PC-3 (cell line): Measurements from ENCODE around the gene TMEM132E. TPM values are rescaled to one million over a fixed set of nuclear protein-coding genes. Genes with fewer than 3 reads are reported as not detected.

ENCODE experiments used
- ATAC-seq: fragments of 200-7000 bp; cut with Tn5 transposase; 2 replicates; pipeline ENCODE4 v1.9.1; 2020; ENCODE audit warnings: mild to moderate bottlenecking, moderate library complexity
- BruUV-seq: library from RNA; stranded (reverse); fragments of 400-500 nt; replicated peaks from 2 replicates; lab custom pipeline; 2021; lab: Mats Ljungman, UMichigan
- CTCF ChIA-PET: fragments of 300-600 bp; sonication (Branson Sonifier 250); formaldehyde crosslinking; loops from one replicate; lab custom pipeline; 2022; ENCODE audit warnings: antibody characterized with exemption; lab: Charles Lee
- POLR2A ChIA-PET: fragments of 300-600 bp; sonication (Branson Sonifier 250); formaldehyde crosslinking; loops from one replicate; lab custom pipeline; 2022; ENCODE audit warnings: antibody characterized with exemption; ENCODE audit not compliant: unreplicated experiment; lab: Charles Lee
- DNase-seq: peaks from one replicate; pipeline ENCODE4 v3.0.0-alpha.2; 2015
- H2AFZ ChIP-seq: fragments of 300-600 bp; sonication (generic); 2 replicates; pipeline ENCODE4 v1.6.0; 2016; ENCODE audit warnings: antibody characterized with exemption, low read length
- H3F3A ChIP-seq: fragments of 300-600 bp; sonication (generic); one replicate; pipeline ENCODE4 v1.6.0; 2017; ENCODE audit warnings: antibody characterized with exemption, low read length, control low read depth, mild to moderate bottlenecking; ENCODE audit not compliant: unreplicated experiment
- H3K27ac ChIP-seq: fragments of 300-600 bp; sonication (generic); 2 replicates; pipeline ENCODE4 v1.5.1; 2016; ENCODE audit warnings: mild to moderate bottlenecking, low read length
- H3K27me3 ChIP-seq: fragments of 300-600 bp; sonication (generic); 2 replicates; pipeline ENCODE4 v1.6.1; 2016; ENCODE audit warnings: low read length, mixed read lengths
- H3K36me3 ChIP-seq: fragments of 300-600 bp; sonication (generic); 2 replicates; pipeline ENCODE4 v1.6.1; 2016; ENCODE audit warnings: low read depth, mixed run types, low read length, mixed read lengths
- H3K4me1 ChIP-seq: fragments of 300-600 bp; sonication (generic); 2 replicates; pipeline ENCODE4 v1.5.1; 2016; ENCODE audit warnings: low read length; ENCODE audit not compliant: insufficient read depth
- H3K4me2 ChIP-seq: fragments of 300-600 bp; sonication (generic); 2 replicates; pipeline ENCODE4 v1.6.0; 2016; ENCODE audit warnings: low read length
- H3K4me3 ChIP-seq: fragments of 300-600 bp; sonication (generic); 2 replicates; pipeline ENCODE4 v1.5.1; 2016; ENCODE audit warnings: mild to moderate bottlenecking, low read length, mixed read lengths
- H3K79me2 ChIP-seq: fragments of 300-600 bp; sonication (generic); 2 replicates; pipeline ENCODE4 v1.6.1; 2017; ENCODE audit warnings: low read length, mixed read lengths
- H3K9ac ChIP-seq: fragments of 300-600 bp; sonication (generic); 2 replicates; pipeline ENCODE4 v1.6.0; 2016; ENCODE audit warnings: mild to moderate bottlenecking, low read length
- H3K9me2 ChIP-seq: fragments of 300-600 bp; sonication (generic); replicated peaks from 2 replicates; pipeline ENCODE4 v1.6.1; 2016; ENCODE audit warnings: mixed run types, low read length, mixed read lengths
- H3K9me3 ChIP-seq: fragments of 300-600 bp; sonication (generic); 2 replicates; pipeline ENCODE4 v1.6.1; 2016; ENCODE audit warnings: low read length, mixed read lengths
- H4K20me1 ChIP-seq: fragments of 300-600 bp; sonication (generic); 2 replicates; pipeline ENCODE4 v1.6.1; 2016; ENCODE audit warnings: low read length, mixed read lengths
- EZH2 ChIP-seq: fragments of 300-600 bp; sonication (generic); IDR thresholded peaks from one replicate; pipeline ENCODE4 v1.6.1; 2017; ENCODE audit warnings: antibody characterized with exemption, mild to moderate bottlenecking, low read length; ENCODE audit not compliant: unreplicated experiment
- EZH2phosphoT487 ChIP-seq: fragments of 300-600 bp; sonication (generic); IDR thresholded peaks from 2 replicates; pipeline ENCODE4 v1.6.1; 2018; ENCODE audit warnings: mild to moderate bottlenecking, antibody characterized with exemption, low read length, borderline replicate concordance
- intact Hi-C: fragments of 100-400 bp; cut with micrococcal nuclease; formaldehyde crosslinking; loops from 2 replicates; pipeline ENCODE4 v1.9.0; 2023
- total RNA-seq: library from RNA; depleted of rRNA; stranded (reverse); fragments of >200 nt; gene quantifications from 2 replicates; pipeline ENCODE4 v1.2.3, GENCODE V29; 2014
- TF ChIP-seq, protein P1 (sequence below): fragments of 300-600 bp; sonication (generic); conservative IDR thresholded peaks from 2 replicates; pipeline ENCODE4 v1.5.1; 2017; ENCODE audit warnings: antibody characterized with exemption, low read depth, mild to moderate bottlenecking, low read length

TMEM132E gene
- total RNA-seq, 1 experiment from 2014 or later, result not detected

DNA sequence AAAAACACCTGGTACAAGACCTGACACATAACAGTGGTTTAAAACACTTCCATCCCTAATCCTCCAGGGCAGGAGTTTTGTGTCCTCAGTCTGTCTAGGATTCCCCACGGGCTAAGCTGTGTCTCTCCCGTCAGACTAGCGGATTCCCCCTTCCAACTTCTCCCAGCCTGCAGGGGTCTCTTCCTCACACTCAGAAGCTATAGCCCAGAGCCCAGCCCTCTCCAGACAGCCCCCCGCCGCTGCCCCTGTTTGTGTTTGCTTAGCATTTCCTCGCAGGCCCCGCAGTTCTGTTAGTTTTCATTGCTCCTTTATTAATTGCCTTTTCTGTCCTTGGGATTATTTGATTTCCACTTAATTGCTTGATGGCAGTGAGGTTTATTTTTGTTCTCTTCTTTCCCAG is 91.2 kb downstream of the TMEM132E start:
- intact Hi-C loops, result no loop called here
- CTCF ChIA-PET, result no interaction called here
- no peak overlapping the region for H3K4me3 ChIP-seq
- ATAC-seq (no peak), DNase-seq (no peak)
- POLR2A ChIA-PET, result no interaction called here
- 0 out of 2 replicates have a peak, but pooled peaks cover 3% of the 10 kb centered on the region for H3K27me3 ChIP-seq
- H4K20me1 ChIP-seq, result no peaks in the 10 kb centered on the region
- H3K27ac ChIP-seq, result no peak overlapping the region
- TF ChIP-seq, protein P1, sequence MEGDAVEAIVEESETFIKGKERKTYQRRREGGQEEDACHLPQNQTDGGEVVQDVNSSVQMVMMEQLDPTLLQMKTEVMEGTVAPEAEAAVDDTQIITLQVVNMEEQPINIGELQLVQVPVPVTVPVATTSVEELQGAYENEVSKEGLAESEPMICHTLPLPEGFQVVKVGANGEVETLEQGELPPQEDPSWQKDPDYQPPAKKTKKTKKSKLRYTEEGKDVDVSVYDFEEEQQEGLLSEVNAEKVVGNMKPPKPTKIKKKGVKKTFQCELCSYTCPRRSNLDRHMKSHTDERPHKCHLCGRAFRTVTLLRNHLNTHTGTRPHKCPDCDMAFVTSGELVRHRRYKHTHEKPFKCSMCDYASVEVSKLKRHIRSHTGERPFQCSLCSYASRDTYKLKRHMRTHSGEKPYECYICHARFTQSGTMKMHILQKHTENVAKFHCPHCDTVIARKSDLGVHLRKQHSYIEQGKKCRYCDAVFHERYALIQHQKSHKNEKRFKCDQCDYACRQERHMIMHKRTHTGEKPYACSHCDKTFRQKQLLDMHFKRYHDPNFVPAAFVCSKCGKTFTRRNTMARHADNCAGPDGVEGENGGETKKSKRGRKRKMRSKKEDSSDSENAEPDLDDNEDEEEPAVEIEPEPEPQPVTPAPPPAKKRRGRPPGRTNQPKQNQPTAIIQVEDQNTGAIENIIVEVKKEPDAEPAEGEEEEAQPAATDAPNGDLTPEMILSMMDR, result no peak
- TF ChIP-seq EZH2 (no peak), EZH2phosphoT487 (no peak)
- no TSS peak for BruUV-seq
- no peak overlapping the region for H3K9ac ChIP-seq
- H3F3A ChIP-seq, result no peaks in the 10 kb centered on the region
- no peaks in the 10 kb centered on the region for H3K4me1 ChIP-seq
- no peaks in the 10 kb centered on the region for H3K9me2 ChIP-seq
- H3K36me3 ChIP-seq, result no peaks in the 10 kb centered on the region
- no peaks in the 10 kb centered on the region for H3K79me2 ChIP-seq
- no peak overlapping the region for H3K4me2 ChIP-seq
- no peak overlapping the region for H2AFZ ChIP-seq
- no peaks in the 10 kb centered on the region for H3K9me3 ChIP-seq

DNA sequence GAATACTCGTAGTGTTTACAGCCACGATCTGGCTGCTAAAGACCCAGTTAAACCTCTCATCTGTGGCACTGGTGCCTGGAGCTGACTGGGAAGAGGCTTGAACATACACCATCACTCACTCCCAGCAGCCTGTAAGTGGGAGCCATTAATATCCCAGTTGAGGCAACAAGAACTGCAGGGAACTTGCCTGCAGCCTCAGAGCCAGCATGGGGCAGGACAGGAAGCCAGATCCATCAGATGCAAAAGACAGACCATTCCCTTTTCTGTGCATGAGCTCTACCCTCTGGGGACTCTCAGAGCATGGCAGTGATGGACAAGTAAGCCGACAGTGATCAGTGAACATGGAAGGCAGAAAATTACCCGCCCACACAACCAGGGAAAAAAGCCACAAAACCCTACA is 91.8 kb downstream of the TMEM132E start:
- intact Hi-C loops, result no loop called here
- Histone ChIP-seq H3K4me3 (no peak overlapping the region), H3K4me1 (no peaks in the 10 kb centered on the region), H4K20me1 (no peaks in the 10 kb centered on the region), H3K36me3 (no peaks in the 10 kb centered on the region), H3K9me2 (no peaks in the 10 kb centered on the region), H3F3A (no peaks in the 10 kb centered on the region), H3K79me2 (no peaks in the 10 kb centered on the region), H2AFZ (no peak overlapping the region), H3K27me3 (0 out of 2 replicates have a peak, but pooled peaks cover 3% of the 10 kb centered on the region), H3K4me2 (no peak overlapping the region), H3K9ac (no peak overlapping the region), H3K27ac (no peak overlapping the region), H3K9me3 (no peaks in the 10 kb centered on the region)
- no TSS peak for BruUV-seq
- DNase-seq (no peak), ATAC-seq (no peak)
- ChIA-PET POLR2A (no interaction called here), CTCF (no interaction called here)
- TF ChIP-seq EZH2, result no peak
- no peak for TF ChIP-seq EZH2phosphoT487
- TF ChIP-seq, protein P1, result no peak

DNA sequence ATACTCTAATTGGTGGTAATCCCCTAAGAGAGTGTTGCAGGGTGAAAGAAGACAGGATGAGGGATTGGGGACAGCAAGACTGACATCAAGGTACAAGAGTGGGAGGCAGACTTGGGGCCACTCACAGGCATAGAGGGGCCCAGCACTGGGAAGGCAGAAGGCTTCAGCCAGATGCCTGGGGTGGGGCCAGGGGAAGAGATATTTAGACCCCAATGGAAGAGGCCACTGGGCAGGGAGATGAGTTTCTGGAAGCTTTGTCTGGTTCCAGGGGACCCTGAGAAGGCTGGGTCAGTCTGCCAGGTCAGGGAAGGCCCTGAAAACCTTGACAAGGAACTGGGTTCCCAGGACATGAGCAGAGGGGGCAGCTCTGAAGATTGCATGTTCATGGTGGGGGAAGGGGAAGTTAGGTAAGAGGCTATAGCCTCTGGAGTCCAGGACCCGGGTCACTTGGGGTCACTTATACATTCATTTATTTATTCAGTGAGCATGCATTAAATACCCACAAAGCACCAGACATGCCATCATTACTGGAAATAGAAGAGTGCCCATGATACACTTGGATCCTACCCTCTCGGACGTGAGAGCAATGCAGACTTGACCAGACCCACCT is 92.9 kb downstream of the TMEM132E start:
- no peak overlapping the region for H3K27ac ChIP-seq
- H2AFZ ChIP-seq, result no peak overlapping the region
- H3K9ac ChIP-seq, result no peak overlapping the region
- CTCF ChIA-PET, result no interaction called here
- intact Hi-C loops, result no loop called here
- no peaks in the 10 kb centered on the region for H3K36me3 ChIP-seq
- H3K9me2 ChIP-seq, result no peaks in the 10 kb centered on the region
- no peaks in the 10 kb centered on the region for H3K79me2 ChIP-seq
- no peaks in the 10 kb centered on the region for H3K9me3 ChIP-seq
- 0 out of 2 replicates have a peak, but pooled peaks cover 3% of the 10 kb centered on the region for H3K27me3 ChIP-seq
- no TSS peak for BruUV-seq
- H4K20me1 ChIP-seq, result no peaks in the 10 kb centered on the region
- H3K4me3 ChIP-seq, result no peak overlapping the region
- POLR2A ChIA-PET, result no interaction called here
- no peaks in the 10 kb centered on the region for H3F3A ChIP-seq
- DNase-seq (no peak), ATAC-seq (no peak)
- no peak overlapping the region for H3K4me2 ChIP-seq
- TF ChIP-seq EZH2phosphoT487 (no peak), EZH2 (no peak)
- TF ChIP-seq, protein P1, result no peak
- H3K4me1 ChIP-seq, result no peaks in the 10 kb centered on the region
